Measurements from ENCODE around the gene TMEM87A.
"Not testable (repeated sequence)": the region's sequence is repeated elsewhere in the genome, so short reads cannot be mapped to it uniquely, and the experiment has no call there.

TMEM87A gene
- long read RNA-seq, donor 1, transcript TMEM87A-202 (20 exons, 3,109 nt): major isoform, 14 of 14 reads
- long read RNA-seq, donor 1, partial matches to known transcripts: 0 of 14 reads
- long read RNA-seq, donor 1, other reads (novel, unspliced or antisense): 0 of 14 reads
- long read RNA-seq, donor 2, partial matches to known transcripts: 0 of 3 reads
- long read RNA-seq, donor 2, other reads (novel, unspliced or antisense): 0 of 3 reads
- long read RNA-seq, donor 3, transcript TMEM87A-202 (20 exons, 3,109 nt): major isoform, 5 of 5 reads
- long read RNA-seq, donor 3, partial matches to known transcripts: 0 of 5 reads
- long read RNA-seq, donor 3, other reads (novel, unspliced or antisense): 0 of 5 reads
- long read RNA-seq, donor 4, transcript TMEM87A-202 (20 exons, 3,109 nt): major isoform, 8 of 15 reads
- long read RNA-seq, donor 4, partial matches to known transcripts: 6 of 15 reads
- long read RNA-seq, donor 4, other reads (novel, unspliced or antisense): 0 of 15 reads
- long read RNA-seq, donor 5, transcript TMEM87A-202 (20 exons, 3,109 nt): major isoform, 7 of 24 reads
- long read RNA-seq, donor 5, partial matches to known transcripts: 16 of 24 reads
- long read RNA-seq, donor 5, other reads (novel, unspliced or antisense): 0 of 24 reads
- long read RNA-seq, donor 6, transcript TMEM87A-202 (20 exons, 3,109 nt): major isoform, 8 of 8 reads
- long read RNA-seq, donor 6, partial matches to known transcripts: 0 of 8 reads
- long read RNA-seq, donor 6, other reads (novel, unspliced or antisense): 0 of 8 reads
- long read RNA-seq, donor 7: 0 reads
- long read RNA-seq, donor 8, transcript TMEM87A-202 (20 exons, 3,109 nt): major isoform, 8 of 8 reads
- long read RNA-seq, donor 8, partial matches to known transcripts: 0 of 8 reads
- long read RNA-seq, donor 8, other reads (novel, unspliced or antisense): 0 of 8 reads

GRCh38 chr15:42272939-42273899 is at the start of gene TMEM87A, which contains the start of gene GANC:
Gene TMEM87A, minus strand, starts transcription at chr15:42273433. Its CDS starts 35 bp downstream, at chr15:42273398.
Gene GANC, plus strand, starts transcription at chr15:42273201. Its CDS starts 1,281 bp downstream, at chr15:42274482.
- peak; percentile 96 for DNase-seq

GRCh38 chr15:42319206-42319605 is 46.0 kb upstream of the TMEM87A start:
- DNase-seq: no peak

- DNase-seq: not testable (repeated sequence)
Observed at GRCh38 chr15:42316282-42316805, 43.1 kb upstream of the TMEM87A start.

GRCh38 chr15:42315521-42315920 is 42.3 kb upstream of the TMEM87A start:
- DNase-seq: no peak

GRCh38 chr15:42314818-42315217 is 41.6 kb upstream of the TMEM87A start:
- DNase-seq: no peak

- no peak for DNase-seq
Observed at GRCh38 chr15:42313463-42313862, 40.2 kb upstream of the TMEM87A start.

- no peak for DNase-seq
Observed at GRCh38 chr15:42306681-42307080, 33.4 kb upstream of the TMEM87A start.

GRCh38 chr15:42301004-42301403 is 27.8 kb upstream of the TMEM87A start:
- not testable (repeated sequence) for DNase-seq

- no peak for DNase-seq
Observed at GRCh38 chr15:42289166-42289565, 15.9 kb upstream of the TMEM87A start.

GRCh38 chr15:42287931-42288330 is 14.7 kb upstream of the TMEM87A start:
- no peak for DNase-seq

GRCh38 chr15:42286445-42287029 is 13.3 kb upstream of the TMEM87A start:
- no peak for DNase-seq

- no peak for DNase-seq
Observed at GRCh38 chr15:42285034-42285433, 11.8 kb upstream of the TMEM87A start.

GRCh38 chr15:42284551-42284950 is 11.3 kb upstream of the TMEM87A start:
- DNase-seq: no peak

GRCh38 chr15:42283671-42284070 is 10.4 kb upstream of the TMEM87A start:
- no peak for DNase-seq

GRCh38 chr15:42282926-42283325 is 9.7 kb upstream of the TMEM87A start:
- DNase-seq: no peak

- no peak for DNase-seq
Observed at GRCh38 chr15:42282344-42282743, 9.1 kb upstream of the TMEM87A start.

- DNase-seq: no peak
Observed at GRCh38 chr15:42279234-42279723, 6.0 kb upstream of the TMEM87A start.

GRCh38 chr15:42276762-42277161 is 3.5 kb upstream of the TMEM87A start:
- DNase-seq: no peak

- DNase-seq: no peak
Observed at GRCh38 chr15:42275780-42276391, 2.7 kb upstream of the TMEM87A start.

GRCh38 chr15:42274702-42274989 is 1.4 kb upstream of the TMEM87A start:
- DNase-seq: no peak
